ENCODE results near the gene CNTNAP1.
"Not testable (repeated sequence)": the region's sequence is repeated elsewhere in the genome, so short reads cannot be mapped to it uniquely, and the experiment has no call there.

The CNTNAP1 gene

GRCh38 chr17:42660692-42661345, 21.5 kb upstream of the CNTNAP1 start:
- no peaks in the 10 kb centered on the region for H3K9me2 ChIP-seq (replicated peaks; ENCODE audit: insufficient read depth, low read length)
- DNase-seq = no peak
- no peak overlapping the region for H3K27ac ChIP-seq (ENCODE audit: low read length)
- peaks cover 15% of the 10 kb centered on the region for H3F3A ChIP-seq (ENCODE audit: insufficient read depth, low read length)
- H3K27me3 ChIP-seq (replicated peaks; ENCODE audit: insufficient read depth, low read length) = no peaks in the 10 kb centered on the region
- no peak overlapping the region; the same call in 1 of the 2 replicates for H3K4me2 ChIP-seq (ENCODE audit: low read depth, low read length)
- H2AFZ ChIP-seq (ENCODE audit: low read length) = no peak overlapping the region
- peaks cover 16% of the 10 kb centered on the region for H3K4me1 ChIP-seq (ENCODE audit: low read length)
- H3K36me3 ChIP-seq (replicated peaks; ENCODE audit: insufficient read depth, low read length) = no peaks in the 10 kb centered on the region
- no peaks in the 10 kb centered on the region for H4K20me1 ChIP-seq (ENCODE audit: insufficient read depth, low read length)
- peaks cover 11% of the 10 kb centered on the region for H3K79me2 ChIP-seq (ENCODE audit: low read length)
- H3K9me3 ChIP-seq (replicated peaks; ENCODE audit: insufficient read depth, low read length) = no peaks in the 10 kb centered on the region
- TF ChIP-seq CTCF (IDR thresholded peaks at IDR 0.05; ENCODE audit: low read length) (no peak), EZH2phosphoT487 (IDR thresholded peaks at IDR 0.05; ENCODE audit: low read length) (no peak)
- H3K9ac ChIP-seq (ENCODE audit: low read length) = no peak overlapping the region
- H3K4me3 ChIP-seq (ENCODE audit: low read length) = no peak overlapping the region

GRCh38 chr17:42665581-42666001, 16.7 kb upstream of the CNTNAP1 start:
- Histone ChIP-seq H3K9me3 (replicated peaks; ENCODE audit: insufficient read depth, low read length) (no peaks in the 10 kb centered on the region), H4K20me1 (ENCODE audit: insufficient read depth, low read length) (no peaks in the 10 kb centered on the region), H3K27ac (ENCODE audit: low read length) (no peak overlapping the region), H3K4me3 (ENCODE audit: low read length) (no peak overlapping the region), H3K36me3 (replicated peaks; ENCODE audit: insufficient read depth, low read length) (peaks cover 5% of the 10 kb centered on the region; the same call in 1 of the 2 replicates), H2AFZ (ENCODE audit: low read length) (no peak overlapping the region), H3K79me2 (ENCODE audit: low read length) (peaks cover 12% of the 10 kb centered on the region), H3K4me2 (ENCODE audit: low read depth, low read length) (no peak overlapping the region), H3K9me2 (replicated peaks; ENCODE audit: insufficient read depth, low read length) (no peaks in the 10 kb centered on the region), H3K27me3 (replicated peaks; ENCODE audit: insufficient read depth, low read length) (no peaks in the 10 kb centered on the region), H3K4me1 (ENCODE audit: low read length) (peaks cover under 1% of the 10 kb centered on the region; the same call in 1 of the 2 replicates), H3F3A (ENCODE audit: insufficient read depth, low read length) (0 out of 2 replicates have a peak, but pooled peaks cover 7% of the 10 kb centered on the region), H3K9ac (ENCODE audit: low read length) (no peak overlapping the region)
- TF ChIP-seq CTCF (IDR thresholded peaks at IDR 0.05; ENCODE audit: low read length) = no peak
- no peak for TF ChIP-seq EZH2 (optimal IDR thresholded peaks at IDR 0.05; ENCODE audit: low read depth, low read length)
- no peak for TF ChIP-seq EZH2phosphoT487 (IDR thresholded peaks at IDR 0.05; ENCODE audit: low read length)
- DNase-seq = no peak

GRCh38 chr17:42666126-42666525, 16.2 kb upstream of the CNTNAP1 start:
- not testable (repeated sequence) for DNase-seq; H3K4me1 ChIP-seq (ENCODE audit: low read length); H3K9me2 ChIP-seq (replicated peaks; ENCODE audit: insufficient read depth, low read length); H3K9ac ChIP-seq (ENCODE audit: low read length); H2AFZ ChIP-seq (ENCODE audit: low read length); H3F3A ChIP-seq (ENCODE audit: insufficient read depth, low read length); H3K27me3 ChIP-seq (replicated peaks; ENCODE audit: insufficient read depth, low read length); H3K4me3 ChIP-seq (ENCODE audit: low read length); H3K36me3 ChIP-seq (replicated peaks; ENCODE audit: insufficient read depth, low read length); H3K27ac ChIP-seq (ENCODE audit: low read length); H4K20me1 ChIP-seq (ENCODE audit: insufficient read depth, low read length); H3K4me2 ChIP-seq (ENCODE audit: low read depth, low read length); H3K9me3 ChIP-seq (replicated peaks; ENCODE audit: insufficient read depth, low read length)
- H3K79me2 ChIP-seq (ENCODE audit: low read length) = peaks cover 15% of the 10 kb centered on the region

Data from MM.1S (cell line).